Prostate gland (tissue), 2 donors: Measurements from ENCODE around the gene TSHZ3. TPM values are rescaled to one million over a fixed set of nuclear protein-coding genes. Genes with fewer than 3 reads are reported as not detected.

ENCODE experiments used
- DNase-seq: peaks from one replicate; pipeline ENCODE4 v3.0.0-alpha.2; 2019; ENCODE audit warnings: low spot score
- H3K27ac ChIP-seq, 2 donors: fragments of 200-600 bp; sonication (generic); 2 replicates each; pipeline ENCODE4 v1.5.1; 2017 to 2019
- H3K27me3 ChIP-seq: fragments of 200-600 bp; sonication (generic); replicated peaks from 2 replicates; pipeline ENCODE4 v1.5.1; 2019; ENCODE audit not compliant: insufficient read depth
- H3K36me3 ChIP-seq, 2 donors: fragments of 200-600 bp; sonication (generic); 1 replicate in 1 of 2; 2 replicates in 1 of 2; pipeline versions ENCODE4 v1.5.1 to v1.8.1; 2017 to 2019
- H3K4me1 ChIP-seq: fragments of 200-600 bp; sonication (generic); replicated peaks from 2 replicates; pipeline ENCODE4 v1.5.1; 2019
- H3K4me3 ChIP-seq, 2 donors: fragments of 200-600 bp; sonication (generic); 2 replicates each; pipeline ENCODE4 v1.5.1; 2017 to 2019
- H3K9me3 ChIP-seq: fragments of 200-600 bp; sonication (generic); 2 replicates; pipeline ENCODE4 v1.5.1; 2017
- POLR2A ChIP-seq: fragments of 450-650 bp; IDR thresholded peaks from one replicate; pipeline ENCODE4 v1.6.1; 2016; ENCODE audit warnings: antibody characterized with exemption, mild to moderate bottlenecking
- POLR2AphosphoS5 ChIP-seq: sonication (generic); formaldehyde crosslinking; IDR thresholded peaks from one replicate; pipeline ENCODE4 v1.6.1; 2017; ENCODE audit warnings: antibody characterized with exemption
- WGBS: methylation state at CpG from one replicate; pipeline ENCODE4 v1.1.5; 2018; 5-methylcytosine and 5-hydroxymethylcytosine counted together
- intact Hi-C: fragments of 100-400 bp; cut with DNase I; formaldehyde crosslinking; loops from one replicate; pipeline ENCODE4 v1.14.2; 2022
- total RNA-seq, 2 donors: library from RNA; depleted of rRNA; stranded (reverse); fragments of >200 nt; gene quantifications; one replicate each; pipeline ENCODE4 v1.1.0, GENCODE V29; 2016
- TF ChIP-seq, protein P1 (sequence below), 4 experiments: fragments of 200-600 bp in 2 of 4; fragments of 450-650 bp in 2 of 4; sonication (generic) in 2 of 4; IDR thresholded peaks; 1 replicate in 3 of 4; 2 replicates in 1 of 4; pipeline ENCODE4 v1.5.1; 2016 to 2019; ENCODE audit warnings: antibody characterized with exemption in 4 of 4, mild to moderate bottlenecking in 2 of 4, moderate library complexity in 2 of 4

The TSHZ3 gene, protein sequence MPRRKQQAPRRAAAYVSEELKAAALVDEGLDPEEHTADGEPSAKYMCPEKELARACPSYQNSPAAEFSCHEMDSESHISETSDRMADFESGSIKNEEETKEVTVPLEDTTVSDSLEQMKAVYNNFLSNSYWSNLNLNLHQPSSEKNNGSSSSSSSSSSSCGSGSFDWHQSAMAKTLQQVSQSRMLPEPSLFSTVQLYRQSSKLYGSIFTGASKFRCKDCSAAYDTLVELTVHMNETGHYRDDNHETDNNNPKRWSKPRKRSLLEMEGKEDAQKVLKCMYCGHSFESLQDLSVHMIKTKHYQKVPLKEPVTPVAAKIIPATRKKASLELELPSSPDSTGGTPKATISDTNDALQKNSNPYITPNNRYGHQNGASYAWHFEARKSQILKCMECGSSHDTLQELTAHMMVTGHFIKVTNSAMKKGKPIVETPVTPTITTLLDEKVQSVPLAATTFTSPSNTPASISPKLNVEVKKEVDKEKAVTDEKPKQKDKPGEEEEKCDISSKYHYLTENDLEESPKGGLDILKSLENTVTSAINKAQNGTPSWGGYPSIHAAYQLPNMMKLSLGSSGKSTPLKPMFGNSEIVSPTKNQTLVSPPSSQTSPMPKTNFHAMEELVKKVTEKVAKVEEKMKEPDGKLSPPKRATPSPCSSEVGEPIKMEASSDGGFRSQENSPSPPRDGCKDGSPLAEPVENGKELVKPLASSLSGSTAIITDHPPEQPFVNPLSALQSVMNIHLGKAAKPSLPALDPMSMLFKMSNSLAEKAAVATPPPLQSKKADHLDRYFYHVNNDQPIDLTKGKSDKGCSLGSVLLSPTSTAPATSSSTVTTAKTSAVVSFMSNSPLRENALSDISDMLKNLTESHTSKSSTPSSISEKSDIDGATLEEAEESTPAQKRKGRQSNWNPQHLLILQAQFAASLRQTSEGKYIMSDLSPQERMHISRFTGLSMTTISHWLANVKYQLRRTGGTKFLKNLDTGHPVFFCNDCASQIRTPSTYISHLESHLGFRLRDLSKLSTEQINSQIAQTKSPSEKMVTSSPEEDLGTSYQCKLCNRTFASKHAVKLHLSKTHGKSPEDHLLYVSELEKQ
- 10 to 100 TPM; 10.4 to 18.4 TPM for total RNA-seq

DNA sequence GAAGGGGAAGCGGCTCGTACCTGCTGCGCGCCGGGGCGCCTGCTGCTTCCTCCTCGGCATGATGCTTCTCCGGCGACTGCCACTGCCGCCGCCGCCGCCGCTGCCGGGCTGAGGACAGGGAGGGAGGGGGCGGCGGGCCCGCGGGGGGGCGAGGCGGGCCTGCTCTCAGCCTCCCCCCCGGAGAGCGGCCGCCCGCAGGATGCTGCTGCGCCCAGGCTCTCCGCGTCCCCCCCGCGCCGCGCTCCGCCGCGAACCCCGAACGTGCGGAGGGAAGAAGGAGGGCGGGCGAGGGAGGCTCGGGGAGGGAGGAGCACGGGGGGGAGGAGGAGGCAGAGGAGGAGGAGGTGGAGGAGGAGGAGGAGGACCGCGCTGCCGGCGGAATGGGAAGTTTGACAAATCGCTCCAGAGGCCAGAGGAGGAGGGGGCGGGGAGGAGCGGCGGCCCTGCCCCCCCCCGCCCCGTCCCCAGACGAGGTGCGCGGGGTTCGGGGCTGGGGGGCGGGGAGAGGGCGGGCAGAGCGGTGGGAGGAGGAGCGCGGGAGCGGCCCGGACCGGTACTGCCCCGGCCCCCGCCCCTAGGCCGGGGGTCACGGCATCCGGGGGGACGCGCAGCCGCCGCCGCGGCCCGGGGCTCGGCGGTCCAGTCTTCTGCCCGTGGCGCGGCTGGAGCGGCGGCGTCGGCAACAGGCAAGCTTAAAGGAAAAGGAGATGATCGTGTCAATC is at the start of gene TSHZ3:
TSS of gene TSHZ3 (minus strand) at position 277 of the 722 bp plus-strand sequence. CDS start at position 60, 217 bp downstream.
- Histone ChIP-seq H3K36me3 (no peaks in the 10 kb centered on the region), H3K9me3 (no peaks in the 10 kb centered on the region), H3K4me3 (peak within 1 kb of the TSS; percentile 93 to 94), H3K27ac (peak within 1 kb of the TSS; percentile 91 to 92), H3K27me3 (no peaks in the 10 kb centered on the region), H3K4me1 (no peaks in the 10 kb centered on the region)
- WGBS = 1% methylated on average over 53 of the region's 86 CpGs
- intact Hi-C loops = no loop called here
- DNase-seq = peak; percentile 72
- TF ChIP-seq, protein P1, sequence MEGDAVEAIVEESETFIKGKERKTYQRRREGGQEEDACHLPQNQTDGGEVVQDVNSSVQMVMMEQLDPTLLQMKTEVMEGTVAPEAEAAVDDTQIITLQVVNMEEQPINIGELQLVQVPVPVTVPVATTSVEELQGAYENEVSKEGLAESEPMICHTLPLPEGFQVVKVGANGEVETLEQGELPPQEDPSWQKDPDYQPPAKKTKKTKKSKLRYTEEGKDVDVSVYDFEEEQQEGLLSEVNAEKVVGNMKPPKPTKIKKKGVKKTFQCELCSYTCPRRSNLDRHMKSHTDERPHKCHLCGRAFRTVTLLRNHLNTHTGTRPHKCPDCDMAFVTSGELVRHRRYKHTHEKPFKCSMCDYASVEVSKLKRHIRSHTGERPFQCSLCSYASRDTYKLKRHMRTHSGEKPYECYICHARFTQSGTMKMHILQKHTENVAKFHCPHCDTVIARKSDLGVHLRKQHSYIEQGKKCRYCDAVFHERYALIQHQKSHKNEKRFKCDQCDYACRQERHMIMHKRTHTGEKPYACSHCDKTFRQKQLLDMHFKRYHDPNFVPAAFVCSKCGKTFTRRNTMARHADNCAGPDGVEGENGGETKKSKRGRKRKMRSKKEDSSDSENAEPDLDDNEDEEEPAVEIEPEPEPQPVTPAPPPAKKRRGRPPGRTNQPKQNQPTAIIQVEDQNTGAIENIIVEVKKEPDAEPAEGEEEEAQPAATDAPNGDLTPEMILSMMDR (IDR thresholded peaks at IDR 0.05) = no peak
- TF ChIP-seq POLR2A = peak; percentile 31

DNA sequence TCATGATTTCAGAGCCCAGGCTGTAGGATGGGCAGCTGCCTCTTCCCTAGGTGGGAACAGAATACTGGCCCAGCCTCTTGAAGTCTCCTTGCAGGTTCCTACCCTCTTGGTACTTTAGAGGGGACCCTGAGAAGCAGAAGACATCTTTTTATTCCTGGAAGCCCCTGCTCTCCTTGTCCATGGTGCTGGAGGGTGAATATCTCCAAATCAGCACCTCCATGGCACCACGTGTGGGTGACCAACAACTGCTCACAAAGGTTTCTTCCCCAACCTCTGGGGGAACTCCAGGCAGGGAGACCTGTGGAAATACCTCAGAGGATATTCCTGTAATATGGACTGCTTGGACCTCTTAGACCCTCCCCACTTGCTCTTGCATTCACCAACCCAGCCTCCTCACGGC is 48.1 kb upstream of the TSHZ3 start:
- Histone ChIP-seq H3K27me3 (no peaks in the 10 kb centered on the region), H3K4me1 (no peaks in the 10 kb centered on the region), H3K27ac (no peak overlapping the region), H3K9me3 (no peaks in the 10 kb centered on the region), H3K4me3 (no peak overlapping the region), H3K36me3 (no peaks in the 10 kb centered on the region)
- intact Hi-C loops = no loop called here
- TF ChIP-seq POLR2A = no peak
- TF ChIP-seq, protein P1 (IDR thresholded peaks at IDR 0.05) = no peak
- TF ChIP-seq POLR2AphosphoS5 = no peak
- DNase-seq = no peak
- 83% methylated on average over 2 of the region's 2 CpGs for WGBS

DNA sequence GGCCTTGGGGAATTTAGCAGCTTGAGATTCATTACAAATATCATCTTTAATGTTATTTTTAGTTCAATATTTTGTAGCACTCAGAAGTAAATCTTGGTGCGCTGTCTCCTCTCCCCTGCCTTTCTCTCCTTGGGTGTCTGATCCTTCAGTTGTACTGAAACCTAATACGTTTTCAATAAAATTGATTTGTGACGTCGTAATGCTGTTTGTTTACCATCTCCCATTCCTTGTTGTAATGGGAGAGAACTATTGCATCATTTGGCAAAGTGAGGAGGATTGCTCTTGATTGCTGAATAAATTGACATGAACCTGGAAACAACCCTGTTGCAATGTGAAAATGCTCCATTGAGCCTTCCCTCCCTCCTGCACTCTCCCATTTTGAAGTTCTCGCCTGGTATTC is 43.2 kb upstream of the TSHZ3 start:
- Histone ChIP-seq H3K27me3 (no peaks in the 10 kb centered on the region), H3K9me3 (no peaks in the 10 kb centered on the region), H3K4me1 (no peaks in the 10 kb centered on the region), H3K36me3 (no peaks in the 10 kb centered on the region), H3K27ac (no peak overlapping the region), H3K4me3 (no peak overlapping the region)
- no peak for DNase-seq
- whole genome bisulfite sequencing = 58% methylated on average over 5 of the region's 5 CpGs
- intact Hi-C loops = no loop called here
- TF ChIP-seq, protein P1 (IDR thresholded peaks at IDR 0.05) = no peak
- TF ChIP-seq POLR2A = no peak
- no peak for TF ChIP-seq POLR2AphosphoS5

DNA sequence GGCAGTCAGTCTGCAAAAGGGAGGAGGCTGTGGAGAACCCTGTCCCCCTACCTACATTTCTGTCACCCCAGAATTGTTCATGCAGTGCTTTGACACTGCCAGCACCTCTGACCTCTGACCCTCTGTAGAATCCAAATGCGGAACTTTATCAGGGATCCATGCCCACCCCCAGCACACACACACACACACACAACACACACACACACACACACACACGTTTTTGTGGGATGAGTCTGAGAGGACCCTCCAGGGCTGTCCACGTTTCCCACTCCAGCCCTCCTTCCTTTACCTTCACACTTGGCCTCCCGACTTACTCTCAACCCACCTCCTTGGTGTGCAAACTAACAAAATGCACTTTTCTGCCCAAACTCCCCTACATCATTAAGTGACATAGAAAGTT is 42.3 kb upstream of the TSHZ3 start:
- DNase-seq = no peak
- intact Hi-C loops = no loop called here
- Histone ChIP-seq H3K4me1 (no peaks in the 10 kb centered on the region), H3K9me3 (no peaks in the 10 kb centered on the region), H3K27ac (no peak overlapping the region), H3K27me3 (no peaks in the 10 kb centered on the region), H3K36me3 (no peaks in the 10 kb centered on the region), H3K4me3 (no peak overlapping the region)
- no peak for TF ChIP-seq POLR2AphosphoS5
- TF ChIP-seq, protein P1 (IDR thresholded peaks at IDR 0.05) = no peak
- TF ChIP-seq POLR2A = no peak
- WGBS = 86% methylated on average over 4 of the region's 4 CpGs
